COR-L47 (cell line): ENCODE data around the gene HIVEP3.
A peak's percentile ranks its signal among the peaks of the same experiment; 100 is the strongest.

Experiments used
- DNase-seq: peaks from one replicate; lab custom pipeline; 2025; lab: John Stamatoyannopoulos, UW

HIVEP3 gene

DNA sequence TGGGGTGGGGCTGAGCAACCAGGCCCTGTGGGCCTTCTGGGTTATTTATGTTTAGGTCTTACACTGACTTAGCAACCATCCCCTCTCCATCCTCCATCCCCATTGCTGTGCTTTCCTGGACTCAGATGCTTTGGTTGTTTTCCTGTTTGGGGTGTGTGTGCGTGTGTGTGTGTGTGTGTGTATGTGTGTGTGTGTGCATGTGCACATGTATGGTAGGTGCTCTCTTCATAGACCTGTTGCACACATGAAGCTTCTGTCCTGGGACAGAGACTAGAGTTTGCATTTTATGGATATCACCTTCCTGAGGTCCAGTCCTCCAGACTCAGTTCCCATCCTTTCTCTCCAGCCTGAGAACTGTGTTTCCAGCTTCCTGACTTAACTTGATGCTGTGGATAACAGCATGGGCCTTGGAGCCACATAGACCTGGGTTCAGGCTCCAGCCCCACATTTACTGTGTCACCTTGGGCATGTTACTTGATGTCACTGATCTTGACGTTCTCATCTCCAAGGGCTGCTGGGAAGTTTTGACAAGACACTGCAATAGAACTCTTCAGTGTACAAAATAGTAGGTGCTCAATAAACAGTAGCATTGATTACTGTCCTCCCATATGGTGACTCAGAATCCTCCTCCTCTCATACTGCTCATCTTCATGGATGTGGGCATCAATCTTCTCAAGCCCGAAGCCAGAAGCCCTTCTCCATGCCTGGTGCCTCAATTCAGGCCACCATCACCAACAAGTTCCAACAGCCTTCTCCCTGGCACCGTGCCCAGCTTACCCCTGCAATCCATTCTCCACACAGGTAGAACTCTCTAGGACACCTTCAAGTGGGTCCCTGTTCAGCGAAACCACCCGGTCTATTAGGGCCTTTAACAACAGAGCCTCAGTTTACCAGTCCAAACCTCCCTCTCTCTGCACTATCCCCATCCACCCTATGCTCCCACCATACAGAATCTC, 252.5 kb downstream of the HIVEP3 start:
- no peak for DNase-seq

DNA sequence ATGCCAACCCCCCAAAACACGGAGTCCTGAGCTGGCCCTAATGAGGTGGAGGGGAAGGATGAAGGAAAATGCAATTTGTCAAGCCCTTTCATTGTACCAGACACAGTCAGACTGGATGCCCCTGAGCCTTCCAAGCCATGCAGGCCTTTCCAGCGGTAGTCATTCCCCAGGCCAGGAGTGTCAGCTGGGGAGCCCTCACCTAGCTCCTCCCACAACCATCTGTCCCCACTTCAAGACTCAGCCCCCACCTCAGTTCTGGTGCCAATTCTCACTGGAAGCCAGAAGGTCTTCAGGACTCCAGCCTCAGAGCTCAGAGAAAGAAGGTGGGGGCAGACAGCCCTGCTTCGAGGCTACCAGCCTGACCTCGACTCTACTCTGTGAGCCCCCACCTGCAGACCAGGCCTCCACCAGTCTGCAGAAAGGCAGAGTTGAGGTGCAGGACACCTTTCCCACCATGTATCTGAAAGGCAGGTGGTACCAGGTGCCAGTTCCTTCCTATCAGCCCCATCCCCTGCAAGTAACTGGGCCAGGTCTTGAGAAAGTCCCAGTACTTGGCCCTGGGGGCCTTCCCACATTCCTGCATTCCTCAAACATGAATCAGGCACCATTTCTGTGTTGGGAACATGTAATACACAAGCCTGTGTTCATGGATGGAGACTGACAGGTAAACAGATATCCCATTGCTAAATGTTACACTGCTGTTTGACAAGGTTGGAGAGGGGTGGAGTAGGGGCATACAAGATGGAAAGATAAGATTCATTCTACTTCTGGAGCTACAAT, 253.7 kb downstream of the HIVEP3 start:
- DNase-seq, result no peak

DNA sequence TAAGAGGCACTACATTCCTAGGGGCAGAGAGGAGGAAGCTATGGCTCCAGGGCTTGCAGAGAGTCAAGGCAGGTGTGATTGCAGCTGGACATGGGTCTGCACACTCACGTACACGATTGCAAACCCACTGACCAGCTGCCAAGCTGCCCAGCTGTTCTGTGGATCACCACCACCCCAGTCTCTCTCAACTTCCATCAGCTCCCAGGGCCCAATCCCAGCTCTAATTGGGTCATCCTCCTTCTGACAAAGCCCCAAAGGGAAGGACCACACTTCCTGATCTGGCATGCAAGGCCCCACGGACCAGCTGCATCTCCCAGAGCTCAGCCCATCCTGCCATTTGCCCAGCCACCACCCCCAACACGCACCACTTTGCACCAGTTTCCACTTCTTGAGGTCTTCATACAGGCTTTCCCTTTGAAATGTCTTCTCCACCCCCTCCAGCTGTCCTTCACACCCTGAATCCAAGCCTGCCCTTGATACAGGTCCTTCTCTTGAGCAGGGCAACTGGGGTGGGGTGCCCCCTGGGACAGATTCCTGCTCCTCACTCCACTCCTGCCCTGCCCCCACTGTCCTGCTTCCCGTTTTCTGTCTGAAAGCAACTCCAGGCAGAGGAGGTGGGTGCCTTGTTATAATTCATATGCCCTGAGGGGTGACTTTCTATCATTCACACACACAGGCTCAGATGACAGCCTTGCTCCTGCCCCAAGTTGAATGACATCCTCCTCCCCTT, 254.9 kb downstream of the HIVEP3 start:
- no peak for DNase-seq

DNA sequence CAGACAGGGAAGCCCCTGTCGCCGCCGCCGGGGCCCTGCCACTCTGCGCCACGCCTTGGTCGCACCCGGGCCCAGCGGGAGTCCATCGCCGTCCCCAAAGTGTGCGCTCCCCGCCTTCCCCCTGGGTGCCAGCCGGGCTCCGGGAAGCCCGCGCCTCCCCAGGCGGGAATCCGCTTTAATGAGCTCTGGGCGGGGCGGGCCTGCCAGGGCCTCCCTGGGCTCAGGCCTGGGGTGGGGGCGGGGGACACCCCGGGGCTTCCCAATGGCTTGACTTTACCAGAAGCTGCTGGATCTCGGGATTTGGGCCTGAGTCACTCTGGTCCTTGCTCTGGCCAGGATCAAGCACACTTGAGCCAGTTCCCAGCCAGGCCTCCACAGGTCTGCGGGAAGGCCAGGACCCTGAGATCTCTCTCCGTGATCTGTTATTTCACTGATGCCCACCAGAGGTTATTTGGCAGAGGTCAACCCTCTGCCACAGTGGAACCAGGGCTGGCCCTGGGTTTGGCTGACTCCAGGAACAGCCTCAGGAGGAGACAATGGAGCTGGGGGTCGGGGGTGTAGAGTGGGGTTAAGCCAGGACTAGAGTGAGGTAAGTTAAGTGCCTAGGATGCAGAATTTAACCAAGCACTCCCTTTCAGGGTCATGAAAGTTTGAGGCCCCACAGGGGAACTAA, 255.8 kb downstream of the HIVEP3 start:
- DNase-seq, result peak; percentile 68

DNA sequence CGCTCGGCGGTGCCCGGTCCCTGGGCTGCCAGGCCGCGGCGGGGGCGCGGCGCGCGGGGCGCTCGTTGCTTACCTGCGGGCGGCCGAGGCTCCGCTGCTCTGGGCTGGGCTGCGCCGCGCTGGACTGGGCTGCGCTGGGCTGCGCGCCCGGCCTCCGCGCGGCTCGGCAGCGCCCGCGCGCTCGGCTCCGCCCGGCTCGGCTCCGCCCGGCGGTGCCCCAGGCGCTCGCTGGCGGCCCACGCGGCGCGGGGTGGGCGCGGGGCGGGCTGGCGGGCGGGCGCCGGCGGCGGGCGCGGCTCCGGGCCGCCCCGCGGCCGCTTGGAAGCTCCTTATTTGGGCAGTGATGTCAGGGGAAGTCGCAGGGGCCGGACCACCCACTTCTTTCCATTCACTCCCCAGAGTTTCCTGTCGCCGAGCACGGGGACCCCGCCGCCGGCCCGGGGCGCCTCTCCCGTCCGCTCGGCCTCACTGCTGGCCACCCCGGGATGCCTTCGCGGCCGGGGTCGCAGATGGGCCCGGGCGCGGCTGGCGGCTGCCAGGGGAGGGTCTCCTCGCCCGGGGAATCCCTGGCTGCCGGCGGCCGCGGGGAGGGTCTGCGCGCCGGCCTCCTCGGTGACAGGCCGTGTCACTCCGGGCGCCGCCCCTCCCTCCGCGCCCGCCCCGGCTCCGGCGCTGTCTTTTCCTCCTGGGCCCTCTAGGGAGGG, 256.5 kb downstream of the HIVEP3 start:
- DNase-seq, result peak; percentile 41

DNA sequence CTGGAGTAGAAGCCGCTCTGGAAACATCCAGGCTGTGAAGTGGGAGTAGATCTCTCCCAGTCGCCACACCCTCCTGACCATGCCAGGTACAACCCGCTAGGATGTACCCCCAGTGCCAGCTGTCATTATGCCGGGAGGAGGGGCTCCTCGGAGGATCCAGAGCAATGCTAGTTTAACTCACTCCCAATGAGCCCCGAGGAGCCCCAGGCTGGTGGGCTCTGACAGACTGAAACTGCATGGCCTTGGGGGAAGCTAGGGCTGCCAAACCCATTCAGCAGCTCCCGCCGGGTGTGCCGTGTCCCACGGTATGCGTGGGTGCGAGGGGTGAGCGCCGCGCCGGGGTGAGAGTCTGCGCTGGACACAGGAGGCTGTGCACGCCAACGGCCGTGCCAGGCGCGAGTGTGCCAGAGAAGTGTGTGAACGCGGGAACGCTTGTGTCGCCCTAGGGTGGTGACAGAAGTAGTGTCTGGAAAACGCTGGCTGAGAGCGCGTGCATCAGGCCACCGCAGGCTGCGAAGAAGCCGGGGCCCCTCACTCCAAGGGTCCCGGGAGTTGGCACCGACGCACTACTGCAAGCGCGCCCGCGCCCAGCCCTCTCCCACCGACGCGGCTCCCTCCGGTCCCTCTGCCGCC, 257.2 kb downstream of the HIVEP3 start:
- peak; percentile 18 for DNase-seq

DNA sequence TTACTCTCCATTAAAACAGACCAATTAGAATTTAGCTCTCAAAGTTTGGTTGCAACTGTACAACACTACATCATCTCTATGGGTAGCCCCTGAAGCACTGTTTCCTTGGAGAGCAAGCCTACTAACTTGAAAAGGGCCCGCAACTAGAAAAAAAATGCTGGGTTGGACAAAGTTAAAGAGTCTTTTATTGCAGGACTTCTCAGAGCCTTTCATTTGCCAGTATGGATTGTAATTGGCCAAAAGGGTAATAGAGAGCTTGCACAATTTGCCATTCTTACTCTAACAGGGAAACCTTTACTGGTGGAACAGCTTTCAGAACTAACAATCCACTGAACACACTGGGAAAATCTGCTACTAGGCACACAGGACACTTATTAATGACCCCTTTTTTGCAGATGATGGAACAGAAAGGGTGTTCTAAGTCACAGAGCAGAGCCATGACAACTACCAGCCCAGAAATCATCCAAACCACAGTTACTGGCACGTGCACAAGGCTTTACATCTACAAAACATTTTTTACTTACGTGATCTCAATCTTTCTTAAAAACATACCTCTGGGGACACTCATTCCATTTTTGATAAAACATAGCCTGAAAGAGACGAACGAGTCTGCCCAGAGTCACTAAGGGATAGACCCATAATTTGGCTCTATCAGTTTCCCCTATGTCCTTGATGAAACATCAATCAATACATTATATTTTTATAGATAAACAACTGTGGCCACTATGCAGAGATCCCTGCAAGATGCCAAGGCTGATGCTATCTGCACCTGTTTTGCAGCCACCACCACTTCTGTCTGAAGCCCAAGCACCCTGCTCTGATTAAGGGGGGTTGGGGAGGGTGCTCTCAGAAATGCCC, 257.9 kb downstream of the HIVEP3 start:
- no peak for DNase-seq

DNA sequence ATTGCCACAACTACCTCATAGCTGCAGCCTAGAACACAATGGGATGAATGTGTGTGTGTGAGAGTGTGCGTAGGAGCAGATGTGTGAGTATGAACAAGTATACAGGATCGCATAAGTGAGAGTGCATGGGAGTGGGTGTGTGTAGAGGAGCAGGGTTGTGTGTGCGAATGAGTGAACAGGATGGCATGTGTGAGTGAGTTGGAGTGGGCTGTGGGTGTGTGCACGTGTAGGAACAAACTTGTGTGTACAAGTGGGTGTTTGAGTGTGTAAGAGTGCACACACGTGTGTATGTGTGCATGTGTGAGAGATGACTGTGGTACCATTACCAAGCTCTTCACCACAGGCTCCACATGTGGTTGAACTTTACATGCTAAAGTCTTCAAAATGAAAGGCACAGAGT, 258.8 kb downstream of the HIVEP3 start:
- no peak for DNase-seq

DNA sequence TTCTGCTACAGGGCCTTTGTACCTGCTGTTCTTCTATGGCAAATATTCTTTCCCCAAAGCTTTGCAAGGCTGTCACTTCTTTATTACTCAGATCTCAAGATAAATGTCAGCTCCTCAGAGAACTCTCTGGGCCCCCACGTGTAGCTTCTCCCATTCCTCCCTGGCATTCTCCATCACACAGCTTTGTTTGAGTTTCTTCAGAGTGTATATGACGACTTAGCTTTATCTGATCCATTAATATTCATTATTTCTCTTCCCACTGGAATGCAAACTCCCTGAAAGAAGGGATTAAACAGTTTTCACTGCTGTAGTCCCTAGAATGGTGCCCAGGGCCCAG, 259.6 kb downstream of the HIVEP3 start:
- DNase-seq, result no peak

DNA sequence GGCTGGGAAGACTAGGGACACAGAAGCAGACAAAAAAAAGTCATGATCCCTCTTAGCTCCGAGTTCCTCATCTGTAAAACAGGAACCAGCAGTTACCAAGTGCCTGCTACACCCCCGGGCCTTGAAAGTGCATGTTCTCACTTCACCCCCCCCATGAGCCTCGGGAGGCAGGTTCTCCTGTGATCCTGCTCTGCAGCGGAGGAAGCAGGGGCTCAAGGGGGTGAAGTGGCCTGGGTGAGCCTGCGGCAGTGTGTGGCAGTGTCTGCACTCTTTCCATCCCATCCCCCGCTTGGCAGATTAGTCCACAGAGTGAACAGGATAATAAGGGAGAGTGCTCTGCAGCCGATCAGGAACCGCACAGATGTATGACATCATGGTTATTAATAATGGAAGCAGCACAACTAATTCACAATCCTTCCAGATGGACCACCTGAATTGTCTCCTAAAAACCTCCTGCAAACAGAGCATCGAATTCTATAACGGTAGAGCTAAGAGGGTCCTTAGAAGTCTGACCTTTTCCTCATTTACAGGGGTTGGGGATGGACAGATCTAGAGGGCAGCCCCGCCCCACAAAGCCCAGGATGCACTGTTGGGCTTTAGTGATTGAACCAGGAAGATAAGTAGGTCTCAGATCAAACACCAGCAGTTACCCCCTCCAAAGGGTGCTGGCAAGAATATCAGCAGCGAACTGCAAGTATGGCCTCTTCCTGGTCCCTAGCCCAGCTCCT, 260.1 kb downstream of the HIVEP3 start:
- no peak for DNase-seq

DNA sequence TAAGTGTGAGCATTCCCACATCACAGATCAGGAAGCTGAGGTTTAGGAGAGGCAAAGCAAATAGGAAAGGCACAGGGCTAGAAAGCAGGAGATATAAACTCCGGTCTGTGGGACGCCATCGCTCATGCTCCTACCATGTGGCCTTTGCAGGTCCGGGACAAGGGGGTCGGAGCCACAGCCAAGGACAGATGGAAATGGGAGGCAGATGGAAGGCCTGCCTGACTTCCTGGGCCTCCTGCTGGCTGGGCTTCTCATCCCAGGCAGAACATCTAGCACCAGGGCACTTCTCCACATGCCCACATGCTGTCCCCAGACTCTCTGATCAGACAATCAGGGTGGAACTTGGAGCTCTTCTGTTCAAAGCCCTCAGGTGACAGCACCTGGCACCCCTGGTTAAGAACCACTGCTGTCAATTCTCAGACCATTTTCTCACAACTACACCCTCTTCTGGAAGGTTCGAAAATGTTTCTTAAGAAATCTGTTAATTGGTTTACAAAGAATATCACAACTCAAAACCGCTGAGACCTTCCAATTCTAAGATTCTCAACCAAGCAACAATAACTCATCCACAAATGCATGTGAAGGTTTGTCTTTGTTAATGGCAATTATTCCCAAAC, 260.9 kb downstream of the HIVEP3 start:
- no peak for DNase-seq

DNA sequence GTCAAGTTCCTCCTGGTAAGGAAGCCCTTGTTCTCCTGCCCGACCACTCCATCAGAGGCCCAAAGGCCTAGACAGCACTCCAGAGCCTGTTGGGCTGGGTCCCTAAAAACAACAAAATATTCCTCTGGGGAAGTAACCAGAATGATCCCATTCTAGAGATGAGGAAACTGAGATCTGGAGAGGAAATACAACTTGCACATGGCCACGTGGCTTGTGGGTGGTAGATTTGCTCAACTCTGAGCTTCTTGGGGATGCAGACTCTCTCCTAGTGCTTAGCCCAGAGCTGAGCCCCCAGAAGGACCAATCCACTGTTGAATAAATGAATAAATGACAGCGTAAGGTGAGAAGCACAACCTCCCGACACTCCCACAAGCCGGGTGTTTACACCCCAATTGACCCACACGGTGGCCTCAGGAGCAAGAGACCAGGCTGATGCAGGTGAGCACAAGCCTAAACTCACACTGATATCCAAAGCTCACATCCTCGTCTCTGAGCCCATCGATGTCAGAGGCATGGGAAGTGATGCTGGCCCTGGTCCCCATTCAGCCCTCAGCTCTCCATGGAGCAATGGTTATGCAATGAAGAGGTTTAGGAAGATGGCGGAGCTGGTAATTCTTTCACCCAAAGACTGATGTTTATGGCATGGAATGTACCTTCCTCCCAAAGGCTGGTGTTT, 261.8 kb downstream of the HIVEP3 start:
- DNase-seq, result no peak

DNA sequence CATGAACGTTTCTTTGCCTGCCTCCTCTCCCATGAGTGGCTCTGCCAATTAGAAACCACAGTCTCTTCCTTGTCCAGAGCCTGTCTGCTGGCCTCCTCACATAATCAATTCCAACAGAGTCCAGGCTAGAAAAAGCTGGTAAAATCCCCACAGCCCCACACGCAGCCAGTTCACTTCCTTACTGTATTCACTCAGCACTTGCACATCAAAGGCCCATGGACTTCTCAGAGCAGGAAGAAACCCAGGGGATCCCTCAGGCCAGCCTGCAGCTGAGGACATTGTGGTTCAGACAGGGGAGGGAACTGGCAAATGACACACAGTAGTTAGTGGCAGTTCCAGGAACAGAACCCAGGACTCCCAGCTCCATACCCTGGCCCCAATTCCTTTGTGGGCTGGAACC, 262.7 kb downstream of the HIVEP3 start:
- DNase-seq, result no peak

DNA sequence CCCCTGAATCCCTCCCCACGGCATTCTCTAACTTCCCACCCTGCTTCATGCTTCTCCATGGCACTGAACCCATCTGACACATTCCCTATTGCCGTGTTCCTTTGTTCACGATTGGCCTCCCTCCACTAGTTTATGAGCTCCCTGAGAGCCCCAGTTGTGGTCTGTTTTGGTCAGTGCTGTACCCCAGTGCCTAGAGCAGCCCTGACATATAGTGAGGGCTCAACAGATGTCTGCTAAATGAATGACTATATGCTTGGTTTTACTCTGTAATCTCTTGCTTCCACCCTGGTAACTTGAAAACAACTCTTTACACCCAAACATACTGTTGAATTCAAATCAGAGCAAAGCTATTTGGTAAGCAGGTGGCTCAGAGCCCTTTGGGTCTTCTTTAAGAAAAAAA, 263.1 kb downstream of the HIVEP3 start:
- DNase-seq, result no peak

DNA sequence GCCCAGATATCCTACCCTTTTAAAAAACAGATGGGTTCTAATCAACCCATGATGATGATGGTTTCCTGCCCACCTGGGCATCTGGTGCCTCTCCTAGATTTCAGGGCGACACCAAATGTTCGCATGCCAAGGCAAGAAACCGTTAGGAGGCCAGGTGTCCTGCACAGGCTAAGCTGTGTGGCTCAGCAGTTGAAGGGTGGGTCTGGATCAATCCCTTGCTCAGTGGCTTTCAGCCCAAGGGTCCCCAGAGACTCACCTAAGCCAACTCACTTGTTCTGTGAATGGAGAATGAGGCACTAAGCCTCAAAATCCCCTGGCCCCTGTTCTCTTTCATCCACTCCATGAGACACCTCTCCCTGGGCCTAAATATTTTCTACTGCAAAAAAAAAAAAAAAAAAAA, 265.1 kb downstream of the HIVEP3 start:
- no peak for DNase-seq

DNA sequence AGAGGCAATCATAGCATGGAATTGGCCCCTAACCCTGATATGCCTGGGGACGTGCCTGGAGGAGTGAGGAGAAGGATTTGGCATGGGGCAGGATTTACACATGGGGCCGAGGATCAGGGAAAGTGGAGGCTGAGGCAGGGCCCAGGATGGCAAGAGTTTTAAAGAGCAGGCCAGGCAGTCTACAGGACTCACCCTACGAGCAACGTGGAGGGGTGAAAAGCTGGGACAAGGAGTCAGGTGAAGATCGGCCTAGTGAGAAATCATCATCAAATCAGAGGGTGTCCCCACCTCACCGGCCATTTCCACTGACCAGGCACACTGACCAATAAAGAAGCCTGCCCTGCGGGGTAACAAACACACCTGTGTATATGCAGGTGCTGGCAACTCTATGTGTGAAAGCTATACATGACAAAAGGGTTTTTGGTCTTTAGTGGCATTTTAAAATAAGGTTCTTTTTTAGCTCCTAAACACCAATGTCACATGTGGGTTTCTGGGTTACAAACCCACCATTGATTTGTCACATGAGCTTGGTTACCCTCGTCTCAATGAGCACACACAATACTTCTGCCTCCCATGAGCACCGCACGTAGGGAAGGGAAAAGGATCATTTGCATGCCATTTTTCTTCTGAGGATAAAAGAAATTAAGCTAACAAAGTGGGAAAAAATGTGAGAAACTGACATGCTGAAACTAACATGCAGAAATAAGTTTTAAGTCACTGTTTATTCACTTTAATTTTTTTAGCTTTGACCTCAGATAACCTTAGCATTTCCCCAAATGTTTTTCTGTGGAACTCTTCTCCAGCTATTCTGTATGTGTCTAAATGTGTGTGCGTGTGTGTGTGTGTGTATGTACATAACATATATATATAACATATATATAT, 266.1 kb downstream of the HIVEP3 start:
- no peak for DNase-seq
